H1 (cell line): Measurements from ENCODE around the gene KIF1B. TPM values are rescaled to one million over a fixed set of nuclear protein-coding genes. Genes with fewer than 3 reads are reported as not detected.

Experiments used
- CTCF ChIA-PET: fragments of 300-600 bp; sonication (Branson Sonifier 250); formaldehyde crosslinking; loops from one replicate; lab custom pipeline; 2021; ENCODE audit not compliant: partially characterized antibody; lab: Charles Lee
- POLR2A ChIA-PET: fragments of 300-600 bp; sonication (Branson Sonifier 250); formaldehyde crosslinking; loops from one replicate; lab custom pipeline; 2021; ENCODE audit warnings: inconsistent platforms; ENCODE audit not compliant: partially characterized antibody; lab: Charles Lee
- DNase-seq, 2 experiments: peaks; one replicate each; pipeline versions ENCODE4 v3.0.0 to v3.0.0-alpha.2; 2010 to 2022; ENCODE audit warnings: low spot score in 2 of 2, low read depth in 1 of 2, mixed read lengths in 1 of 2
- FAIRE-seq: peaks from 2 replicates; lab custom pipeline; 2011; peaks lifted over from hg19 to GRCh38; lab: Jason Lieb, UNC
- H2AFZ ChIP-seq: 2 replicates; pipeline ENCODE4 v1.8.1; 2012; ENCODE audit warnings: low read length, inconsistent platforms
- H2AK5ac ChIP-seq: 2 replicates; pipeline ENCODE4 v1.6.1; 2013; ENCODE audit warnings: low read depth, low read length
- H2BK120ac ChIP-seq: replicated peaks from 2 replicates; pipeline ENCODE3; 2013; ENCODE audit warnings: low read depth, low read length, inconsistent platforms
- H2BK12ac ChIP-seq: 2 replicates; pipeline ENCODE4 v1.6.1; 2013; ENCODE audit warnings: low read depth, low read length
- H2BK15ac ChIP-seq: 2 replicates; pipeline ENCODE4 v1.6.1; 2013; ENCODE audit warnings: low read length
- H2BK20ac ChIP-seq: 2 replicates; pipeline ENCODE4 v1.6.1; 2013; ENCODE audit warnings: low read length
- H2BK5ac ChIP-seq: 2 replicates; pipeline ENCODE4 v1.6.1; 2013; ENCODE audit warnings: low read depth, low read length
- H3K14ac ChIP-seq: 2 replicates; pipeline ENCODE4 v1.6.1; 2013; ENCODE audit warnings: inconsistent platforms; ENCODE audit not compliant: insufficient read length
- H3K18ac ChIP-seq: 2 replicates; pipeline ENCODE4 v1.6.1; 2013; ENCODE audit warnings: low read length; ENCODE audit errors: extremely low read depth
- H3K23ac ChIP-seq: 2 replicates; pipeline ENCODE4 v1.6.1; 2013; ENCODE audit warnings: inconsistent platforms; ENCODE audit not compliant: insufficient read length
- H3K23me2 ChIP-seq: 2 replicates; pipeline ENCODE4 v1.6.1; 2013; ENCODE audit warnings: low read depth, low read length
- H3K27ac ChIP-seq: 2 replicates; pipeline ENCODE4 v1.6.1; 2011; ENCODE audit warnings: low read depth, low read length, inconsistent platforms
- H3K27me3 ChIP-seq, 4 experiments: replicated peaks in 1 of 4; 1 replicate in 1 of 4; 2 replicates in 3 of 4; pipeline versions ENCODE4 v1.6.1 to v1.8.1; 2011 to 2013; ENCODE audit warnings: low read length in 3 of 4, mild to moderate bottlenecking in 3 of 4, inconsistent platforms in 2 of 4, mixed read lengths in 2 of 4, moderate library complexity in 1 of 4; ENCODE audit not compliant: control insufficient read depth in 3 of 4, insufficient read depth in 3 of 4; ENCODE audit errors: extremely low read depth in 1 of 4
- H3K36me3 ChIP-seq, 4 experiments: 2 replicates each; pipeline versions ENCODE4 v1.6.1 to v1.8.1; 2011 to 2013; ENCODE audit warnings: mild to moderate bottlenecking in 4 of 4, low read length in 3 of 4, moderate library complexity in 2 of 4, control low read depth in 1 of 4, inconsistent platforms in 1 of 4; ENCODE audit not compliant: insufficient read depth in 4 of 4, control insufficient read depth in 2 of 4
- H3K4ac ChIP-seq: replicated peaks from 2 replicates; pipeline ENCODE3; 2013; ENCODE audit warnings: low read length, low read depth, mixed read lengths, inconsistent platforms; ENCODE audit not compliant: insufficient read length
- H3K4me1 ChIP-seq, 4 experiments: replicated peaks in 1 of 4; 1 replicate in 1 of 4; 2 replicates in 3 of 4; pipeline versions ENCODE4 v1.6.1 to v1.8.1; 2011 to 2013; ENCODE audit warnings: low read length in 3 of 4, inconsistent platforms in 2 of 4, mixed read lengths in 1 of 4; ENCODE audit not compliant: insufficient read depth in 4 of 4, control insufficient read depth in 3 of 4
- H3K4me2 ChIP-seq, 2 experiments: 2 replicates each; pipeline versions ENCODE4 v1.6.1 to v1.8.1; 2011 to 2013; ENCODE audit warnings: low read depth in 2 of 2, low read length in 2 of 2, control low read depth in 1 of 2, inconsistent platforms in 1 of 2, mild to moderate bottlenecking in 1 of 2; ENCODE audit not compliant: insufficient read depth in 1 of 2
- H3K4me3 ChIP-seq, 4 experiments: fragments of 200-600, 300-600 bp in 1 of 4; sonication (generic), shearing (Covaris generic), sonication (Bioruptor Twin) in 1 of 4; 2 replicates each; pipeline versions ENCODE4 v1.5.1 to v1.8.1; 2011 to 2016; ENCODE audit warnings: low read length in 4 of 4, low read depth in 3 of 4, control low read depth in 2 of 4, inconsistent platforms in 2 of 4, mild to moderate bottlenecking in 2 of 4, mixed read lengths in 1 of 4, moderate library complexity in 1 of 4; ENCODE audit not compliant: insufficient read depth in 2 of 4; ENCODE audit errors: extremely low read depth in 1 of 4
- H3K56ac ChIP-seq: replicated peaks from 2 replicates; pipeline ENCODE3; 2013; ENCODE audit warnings: low read depth, mild to moderate bottlenecking, mixed read lengths, low read length, inconsistent platforms; ENCODE audit not compliant: insufficient read length
- H3K79me1 ChIP-seq: 2 replicates; pipeline ENCODE4 v1.6.1; 2013; ENCODE audit warnings: low read depth, low read length, control low read depth
- H3K79me2 ChIP-seq, 2 experiments: 2 replicates each; pipeline versions ENCODE4 v1.6.1 to v1.8.1; 2012 to 2013; ENCODE audit warnings: low read length in 2 of 2, mild to moderate bottlenecking in 2 of 2, inconsistent platforms in 1 of 2; ENCODE audit not compliant: insufficient read depth in 2 of 2, control insufficient read depth in 1 of 2
- H3K9ac ChIP-seq, 4 experiments: replicated peaks in 1 of 4; 1 replicate in 1 of 4; 2 replicates in 3 of 4; pipeline versions ENCODE4 v1.6.1 to v1.8.1; 2011 to 2013; ENCODE audit warnings: low read depth in 3 of 4, low read length in 3 of 4, control low read depth in 2 of 4, mild to moderate bottlenecking in 2 of 4, moderate library complexity in 2 of 4, inconsistent platforms in 1 of 4; ENCODE audit errors: extremely low read depth in 1 of 4
- H3K9me3 ChIP-seq, 2 experiments: 2 replicates each; pipeline versions ENCODE4 v1.6.1 to v1.8.1; 2012 to 2013; ENCODE audit warnings: mild to moderate bottlenecking in 2 of 2, moderate library complexity in 2 of 2, control low read depth in 1 of 2, inconsistent platforms in 1 of 2, low read depth in 1 of 2, low read length in 1 of 2, mixed read lengths in 1 of 2; ENCODE audit not compliant: insufficient read depth in 2 of 2
- H4K20me1 ChIP-seq, 2 experiments: replicated peaks in 1 of 2; 2 replicates each; pipeline versions ENCODE3 to v1.8.1; 2011 to 2013; ENCODE audit warnings: inconsistent platforms in 2 of 2, low read length in 2 of 2, mild to moderate bottlenecking in 1 of 2; ENCODE audit not compliant: insufficient read depth in 2 of 2, control insufficient read depth in 1 of 2
- H4K5ac ChIP-seq: 2 replicates; pipeline ENCODE4 v1.6.1; 2013; ENCODE audit warnings: low read length, low read depth, mixed read lengths, inconsistent platforms; ENCODE audit not compliant: insufficient read length
- H4K8ac ChIP-seq: 2 replicates; pipeline ENCODE4 v1.8.0; 2013; ENCODE audit warnings: mild to moderate bottlenecking, moderate library complexity, low read length, inconsistent platforms; ENCODE audit not compliant: insufficient read depth; ENCODE audit errors: extremely low read depth
- H4K91ac ChIP-seq: replicated peaks from 2 replicates; pipeline ENCODE3; 2013; ENCODE audit warnings: low read length, mixed read lengths, inconsistent platforms; ENCODE audit not compliant: insufficient read length
- ATF3 ChIP-seq: IDR thresholded peaks from 2 replicates; pipeline ENCODE4 v1.6.1; 2011; ENCODE audit warnings: low read depth, mild to moderate bottlenecking, low read length; ENCODE audit not compliant: insufficient read depth
- BCL11A ChIP-seq, 2 experiments: IDR thresholded peaks; one replicate each; pipeline ENCODE4 v1.6.1; 2011; ENCODE audit warnings: low read depth in 2 of 2, low read length in 2 of 2, mild to moderate bottlenecking in 2 of 2
- SUZ12 ChIP-seq: fragments of 200-600 bp; sonication (generic); IDR thresholded peaks from 2 replicates; pipeline ENCODE4 v1.6.1; 2012; ENCODE audit warnings: mild to moderate bottlenecking, inconsistent platforms, low read length, moderate library complexity, mixed read lengths
- WGBS, 2 experiments: shearing (Covaris generic) in 1 of 2; methylation state at CpG; one replicate each; pipeline versions ENCODE4 v1.1.6 to v1.1.7; 2013 to 2015; ENCODE audit warnings: low lambda C conversion rate in 2 of 2, mixed read lengths in 2 of 2, inconsistent platforms in 1 of 2, low coverage in 1 of 2, missing lambda C conversion rate in 1 of 2; ENCODE audit not compliant: insufficient replicate concordance in 2 of 2, insufficient coverage in 1 of 2, insufficient read length in 1 of 2; ENCODE audit errors: extremely low coverage in 1 of 2, missing lambda C conversion rate in 1 of 2; 5-methylcytosine and 5-hydroxymethylcytosine counted together
- polyA plus RNA-seq, 7 experiments: library from polyadenylated mRNA; depleted of rRNA in 3 of 7; stranded (reverse) in 5 of 7; unstranded in 2 of 7; fragments of >200 nt in 5 of 7; fragments of 200-250 nt in 2 of 7; gene quantifications; 1 replicate in 5 of 7; 2 replicates in 1 of 7; 4 replicates in 1 of 7; pipeline versions ENCODE4 v1.2.1 to v1.2.3, GENCODE V29; 2011 to 2013; ENCODE audit warnings: missing spikeins in 2 of 7, mixed read lengths in 2 of 7
- total RNA-seq: library from RNA; stranded (reverse); fragmentation: NEBNext Ultra II Directional; extraction: Animal tissue kit (Norgen Biotek cat#: 25700); gene quantifications from 2 replicates; pipeline ENCODE4 v1.2.1, GENCODE V29; 2021

The KIF1B gene
- total and polyA plus RNA-seq, 2 of the 8 experiments (the other 6 are each of a cell fraction or from before 2014, with no cell fraction given) = 39.1 to 74.2 TPM

GRCh38 chr1:10328180-10328963 is 118.0 kb downstream of the KIF1B start:
- Histone ChIP-seq H3K18ac (no peak overlapping the region), H3K4me3 (no peak overlapping the region), H3K23ac (no peak overlapping the region), H2AFZ (no peak overlapping the region), H2AK5ac (no peak overlapping the region), H2BK20ac (no peak overlapping the region), H4K91ac (no peak overlapping the region), H3K4me2 (no peak overlapping the region), H2BK120ac (no peak overlapping the region), H3K27me3 (no peaks in the 10 kb centered on the region), H3K4me1 (no peaks in the 10 kb centered on the region)
- POLR2A ChIA-PET = no interaction called here
- CTCF ChIA-PET = interaction anchor here (1.2 to 3.2 kb wide), 3 partner anchors 10 to 176 kb away, joined by 4 to 12 read pairs (median 5); partner anchors contain the start of gene KIF1B
- no peak for FAIRE-seq
- TF ChIP-seq SUZ12 (no peak), ATF3 (no peak), BCL11A (IDR thresholded peaks at IDR 0.05; ENCODE audit: low read depth in 2 of 2, low read length in 2 of 2) (no peak)
- TF ChIP-seq, all 59 proteins: peak for 0
- Histone ChIP-seq H4K20me1 (no peaks in the 10 kb centered on the region), H3K36me3 (peaks cover 0 to 21% (median 4%) of the 10 kb centered on the region in 4 experiments; a peak in 4 of 8 replicates), H3K56ac (no peak overlapping the region), H3K27ac (no peak overlapping the region), H2BK5ac (no peak overlapping the region), H3K79me2 (no peaks in the 10 kb centered on the region), H3K79me1 (no peaks in the 10 kb centered on the region), H3K14ac (no peak overlapping the region), H3K23me2 (no peaks in the 10 kb centered on the region), H3K4ac (no peak overlapping the region), H3K9ac (no peak overlapping the region), H2BK15ac (no peak overlapping the region), H4K5ac (no peak overlapping the region), H2BK12ac (no peak overlapping the region), H3K9me3 (no peaks in the 10 kb centered on the region), H4K8ac (no peak overlapping the region)
- WGBS, 2 experiments = 91% methylated on average over 6 of the region's 6 CpGs; no CpG with 5 or more reads in 1 of the 2 experiments
- no peak for DNase-seq
